ENCODE measurements around the gene POLE2. TPM values are rescaled to one million over a fixed set of nuclear protein-coding genes. Genes with fewer than 3 reads are reported as not detected.
A peak's percentile ranks its signal among the peaks of the same experiment; 100 is the strongest.

The POLE2 gene
- total and polyA plus RNA-seq, 2 of the 13 experiments (the other 11 are each of a cell fraction or from before 2014, with no cell fraction given): 16.6 to 37.0 TPM

- CTCF ChIA-PET (ENCODE audit: low intra/inter-chr PET ratio, low total read pairs): no interaction called here
- 97% methylated on average over 2 of the region's 2 CpGs for WGBS (ENCODE audit: low lambda C conversion rate)
Measured at GRCh38 chr14:49673586-49673985, 14.4 kb downstream of the POLE2 start.

GRCh38 chr14:49670475-49670874, 17.5 kb downstream of the POLE2 start:
- Histone ChIP-seq H3K27ac (ENCODE audit: extremely low read length, insufficient read depth, low read length) (no peak overlapping the region), H3K4me1 (ENCODE audit: insufficient read depth, low read length) (no peaks in the 10 kb centered on the region), H2AFZ (ENCODE audit: low read length) (no peak overlapping the region), H3K36me3 (replicated peaks in 1 of 2; ENCODE audit: control insufficient read depth in 1 of 2, insufficient read depth in 2 of 2, low read length in 2 of 2) (peaks cover 2 to 28% of the 10 kb centered on the region in 2 experiments; a peak in 4 of 5 replicates), H3K9me3 (ENCODE audit: low read length) (no peaks in the 10 kb centered on the region), H3K79me2 (ENCODE audit: insufficient read depth, low read length) (no peaks in the 10 kb centered on the region), H3K4me3 (replicated peaks in 1 of 3; ENCODE audit: insufficient read depth in 1 of 3, low read depth in 2 of 3, low read length in 3 of 3) (no peak overlapping the region), H3K9ac (ENCODE audit: insufficient read depth, low read depth, low read length) (no peak overlapping the region), H3K4me2 (ENCODE audit: low read depth, low read length) (no peak overlapping the region), H3K27me3 (ENCODE audit: control insufficient read depth in 1 of 2, insufficient read depth in 2 of 2, low read length in 2 of 2) (no peaks in the 10 kb centered on the region), H4K20me1 (ENCODE audit: insufficient read depth, low read length) (no peaks in the 10 kb centered on the region)
- in situ Hi-C loops (cut with HindIII; ENCODE audit: extremely low pct_ligation_motif_present, low pct_unique_long_range_greater_than_20kb): no loop called here
- FAIRE-seq: no peak
- no peak for ATAC-seq
- intact Hi-C loops (cut with micrococcal nuclease; ENCODE audit: unreplicated experiment): no loop called here
- ChIA-PET CTCF (ENCODE audit: low intra/inter-chr PET ratio, low total read pairs) (no interaction called here), POLR2A (no interaction called here)
- no peak for DNase-seq (ENCODE audit: low spot score)
- TF ChIP-seq, protein P1, sequence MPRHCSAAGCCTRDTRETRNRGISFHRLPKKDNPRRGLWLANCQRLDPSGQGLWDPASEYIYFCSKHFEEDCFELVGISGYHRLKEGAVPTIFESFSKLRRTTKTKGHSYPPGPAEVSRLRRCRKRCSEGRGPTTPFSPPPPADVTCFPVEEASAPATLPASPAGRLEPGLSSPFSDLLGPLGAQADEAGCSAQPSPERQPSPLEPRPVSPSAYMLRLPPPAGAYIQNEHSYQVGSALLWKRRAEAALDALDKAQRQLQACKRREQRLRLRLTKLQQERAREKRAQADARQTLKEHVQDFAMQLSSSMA (CRISPR knock-in tag; IDR thresholded peaks at IDR 0.05): no peak
- no TSS peak for BruUV-seq (replicated peaks)

More at GRCh38 chr14:49673586-49673985, 14.4 kb downstream of the POLE2 start:
- no peaks in the 10 kb centered on the region for H3K79me2 ChIP-seq (ENCODE audit: insufficient read depth, low read length)
- POLR2A ChIA-PET: interaction anchor here (0.5 kb wide), 1 partner anchor 18 kb away, joined by 3 read pairs; no protein-coding TSS in a partner anchor
- no peaks in the 10 kb centered on the region for H3K27me3 ChIP-seq (ENCODE audit: control insufficient read depth in 1 of 2, insufficient read depth in 2 of 2, low read length in 2 of 2)
- no peak overlapping the region for H3K9ac ChIP-seq (ENCODE audit: insufficient read depth, low read depth, low read length)
- BruUV-seq (replicated peaks): no TSS peak
- H3K27ac ChIP-seq (ENCODE audit: extremely low read length, insufficient read depth, low read length): no peak overlapping the region
- H3K9me3 ChIP-seq (ENCODE audit: low read length): no peaks in the 10 kb centered on the region
- no peaks in the 10 kb centered on the region for H3K4me1 ChIP-seq (ENCODE audit: insufficient read depth, low read length)
- H3K4me2 ChIP-seq (ENCODE audit: low read depth, low read length): no peak overlapping the region
- DNase-seq (ENCODE audit: low spot score): no peak
- H3K36me3 ChIP-seq (replicated peaks in 1 of 2; ENCODE audit: control insufficient read depth in 1 of 2, insufficient read depth in 2 of 2, low read length in 2 of 2): peaks cover 6 to 32% of the 10 kb centered on the region in 2 experiments; a peak in 3 of 5 replicates
- intact Hi-C loops (cut with micrococcal nuclease; ENCODE audit: unreplicated experiment) (no loop called here), in situ Hi-C loops (cut with HindIII; ENCODE audit: extremely low pct_ligation_motif_present, low pct_unique_long_range_greater_than_20kb) (no loop called here)
- no peak overlapping the region for H2AFZ ChIP-seq (ENCODE audit: low read length)
- ATAC-seq: no peak
- FAIRE-seq: no peak
- no peaks in the 10 kb centered on the region; the same call in 1 of the 2 replicates for H4K20me1 ChIP-seq (ENCODE audit: insufficient read depth, low read length)
- TF ChIP-seq SMARCE1 (IDR thresholded peaks at IDR 0.05; ENCODE audit: borderline replicate concordance) (no peak), ZNF329 (CRISPR knock-in tag; IDR thresholded peaks at IDR 0.05; ENCODE audit: low read depth) (no peak), ZNF205 (CRISPR knock-in tag; IDR thresholded peaks at IDR 0.05) (no peak), ZNF569 (CRISPR knock-in tag; IDR thresholded peaks at IDR 0.05; ENCODE audit: borderline replicate concordance) (no peak), ZNF629 (CRISPR knock-in tag; conservative IDR thresholded peaks at IDR 0.05) (peak; percentile 51)
- no peak overlapping the region for H3K4me3 ChIP-seq (replicated peaks in 1 of 3; ENCODE audit: insufficient read depth in 1 of 3, low read depth in 2 of 3, low read length in 3 of 3)
